Kidney epithelial cell (primary cell): ENCODE data around the gene TBXA2R. TPM values are rescaled to one million over a fixed set of nuclear protein-coding genes. Genes with fewer than 3 reads are reported as not detected.
"Not testable (repeated sequence)": the region's sequence is repeated elsewhere in the genome, so short reads cannot be mapped to it uniquely, and the experiment has no call there.

Source experiments
- DNase-seq: peaks from one replicate; pipeline ENCODE4 v3.0.0-alpha.2; 2010; ENCODE audit warnings: low read depth
- H3K27me3 ChIP-seq: 2 replicates; pipeline ENCODE4 v1.6.0; 2011; ENCODE audit warnings: low read length; ENCODE audit not compliant: control insufficient read depth, insufficient read depth
- H3K36me3 ChIP-seq: 2 replicates; pipeline ENCODE4 v1.5.1; 2011; ENCODE audit warnings: low read length; ENCODE audit not compliant: control insufficient read depth, insufficient read depth
- H3K4me3 ChIP-seq: 2 replicates; pipeline ENCODE4 v1.5.1; 2011; ENCODE audit warnings: low read depth, mild to moderate bottlenecking, control low read depth, low read length
- total RNA-seq: library from RNA; depleted of rRNA; stranded (reverse); fragments of >200 nt; gene quantifications from 2 replicates; pipeline ENCODE4 v1.2.3, GENCODE V29; 2015
- TF ChIP-seq, protein P1 (sequence below): IDR thresholded peaks from 2 replicates; pipeline ENCODE4 v1.5.1; 2011; ENCODE audit warnings: mild to moderate bottlenecking, moderate library complexity, low read length, control low read depth, inconsistent platforms; ENCODE audit not compliant: insufficient read depth, poor library complexity, severe bottlenecking

The TBXA2R gene
- total RNA-seq, 1 donor from 2014 or later: 0.04 TPM

DNA sequence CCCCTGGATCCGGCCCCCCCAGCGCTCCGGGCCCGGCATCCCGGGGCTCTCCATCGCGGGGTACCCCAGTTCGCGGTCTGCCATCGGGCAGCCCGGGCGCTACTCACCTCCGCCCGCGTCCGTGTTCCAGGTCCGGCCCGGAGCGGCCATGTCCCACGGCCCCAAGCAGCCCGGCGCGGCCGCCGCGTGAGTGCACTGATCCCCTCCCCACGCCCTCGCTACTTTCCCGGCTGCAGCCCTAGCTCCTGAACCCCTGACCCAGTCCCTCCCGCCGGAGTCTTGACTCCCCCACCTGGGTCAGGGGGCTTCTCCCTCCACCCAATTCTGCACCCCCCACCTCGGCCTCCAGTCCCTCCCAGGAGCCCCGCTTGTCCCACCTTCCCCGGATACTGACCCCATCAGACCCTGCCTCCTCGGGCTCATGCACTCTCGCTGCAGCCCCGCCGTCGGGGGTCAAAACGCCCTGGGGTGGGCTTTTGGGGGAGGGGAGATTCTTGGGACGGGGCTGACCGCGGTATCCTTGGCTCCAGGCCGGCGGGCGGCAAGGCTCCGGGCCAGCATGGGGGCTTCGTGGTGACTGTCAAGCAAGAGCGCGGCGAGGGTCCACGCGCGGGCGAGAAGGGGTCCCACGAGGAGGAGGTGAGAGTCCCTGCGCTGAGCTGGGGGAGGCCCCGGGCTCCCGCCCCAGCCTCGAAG, 33.4 kb downstream of the TBXA2R start:
- Histone ChIP-seq H3K36me3 (no peaks in the 10 kb centered on the region), H3K4me3 (peak overlapping the region; percentile 77), H3K27me3 (no peaks in the 10 kb centered on the region)
- TF ChIP-seq, protein P1, sequence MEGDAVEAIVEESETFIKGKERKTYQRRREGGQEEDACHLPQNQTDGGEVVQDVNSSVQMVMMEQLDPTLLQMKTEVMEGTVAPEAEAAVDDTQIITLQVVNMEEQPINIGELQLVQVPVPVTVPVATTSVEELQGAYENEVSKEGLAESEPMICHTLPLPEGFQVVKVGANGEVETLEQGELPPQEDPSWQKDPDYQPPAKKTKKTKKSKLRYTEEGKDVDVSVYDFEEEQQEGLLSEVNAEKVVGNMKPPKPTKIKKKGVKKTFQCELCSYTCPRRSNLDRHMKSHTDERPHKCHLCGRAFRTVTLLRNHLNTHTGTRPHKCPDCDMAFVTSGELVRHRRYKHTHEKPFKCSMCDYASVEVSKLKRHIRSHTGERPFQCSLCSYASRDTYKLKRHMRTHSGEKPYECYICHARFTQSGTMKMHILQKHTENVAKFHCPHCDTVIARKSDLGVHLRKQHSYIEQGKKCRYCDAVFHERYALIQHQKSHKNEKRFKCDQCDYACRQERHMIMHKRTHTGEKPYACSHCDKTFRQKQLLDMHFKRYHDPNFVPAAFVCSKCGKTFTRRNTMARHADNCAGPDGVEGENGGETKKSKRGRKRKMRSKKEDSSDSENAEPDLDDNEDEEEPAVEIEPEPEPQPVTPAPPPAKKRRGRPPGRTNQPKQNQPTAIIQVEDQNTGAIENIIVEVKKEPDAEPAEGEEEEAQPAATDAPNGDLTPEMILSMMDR: no peak
- no peak for DNase-seq

DNA sequence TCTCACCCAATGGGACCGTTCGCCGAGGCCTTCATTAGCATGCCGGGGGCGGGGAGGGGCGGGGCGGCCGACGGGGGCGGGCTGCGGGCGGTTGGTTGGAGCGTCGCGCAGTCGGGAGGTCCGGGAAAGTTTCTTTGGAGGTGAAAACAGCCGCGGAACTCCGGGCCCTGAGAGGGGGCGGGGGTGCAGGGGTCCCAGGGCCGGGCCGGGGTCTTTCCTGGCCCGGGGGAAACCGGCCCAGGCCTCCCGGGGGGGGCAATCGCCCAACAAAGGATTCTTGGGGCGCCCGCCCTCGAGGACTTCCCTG, 33.9 kb downstream of the TBXA2R start, which contains the start of gene HMG20B:
Gene HMG20B, plus strand, starts transcription at position 90 of the 307 bp plus-strand sequence. CDS start 366 bp downstream, outside the sequence.
- H3K4me3 ChIP-seq: peak within 1 kb of the TSS; percentile 77
- H3K36me3 ChIP-seq: no peaks in the 10 kb centered on the region
- DNase-seq: no peak
- TF ChIP-seq, protein P1: no peak
- no peaks in the 10 kb centered on the region for H3K27me3 ChIP-seq

DNA sequence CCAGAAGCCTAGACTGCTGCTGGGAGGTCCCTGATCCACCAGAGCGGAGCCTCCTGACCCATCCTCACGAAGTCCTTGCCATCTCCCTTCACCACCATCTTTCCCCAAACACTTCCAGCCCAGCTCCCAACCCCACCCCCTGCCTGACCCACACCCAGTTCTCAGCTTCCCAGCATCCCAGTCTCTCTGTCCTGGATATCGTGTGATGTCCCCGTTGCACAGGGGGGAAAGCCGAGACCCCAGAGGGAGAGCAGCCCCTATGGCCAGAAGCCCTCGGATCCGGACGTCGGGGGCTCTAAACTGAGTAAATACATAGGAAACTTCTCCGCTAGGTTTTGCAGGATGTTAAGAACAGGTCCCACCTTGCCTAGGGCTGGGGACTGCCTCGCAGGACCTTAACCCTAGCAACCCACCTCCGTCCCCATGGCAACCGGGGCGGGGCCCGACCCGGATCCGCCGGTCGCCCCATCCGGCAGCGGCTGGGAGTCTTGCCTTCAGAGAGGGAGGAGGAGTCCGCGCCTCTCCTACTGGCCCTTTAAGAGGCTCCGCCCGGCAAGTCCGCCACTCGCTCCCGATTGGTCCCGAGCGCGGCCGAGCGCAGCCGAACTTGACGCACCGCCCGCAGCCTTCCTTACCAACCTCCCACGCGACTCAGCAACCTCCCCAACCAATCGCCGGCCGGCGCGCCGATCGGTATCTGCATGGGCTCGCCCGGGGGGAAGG, 34.4 kb downstream of the TBXA2R start:
- Histone ChIP-seq H3K4me3 (peak overlapping the region; percentile 41), H3K27me3 (no peaks in the 10 kb centered on the region), H3K36me3 (no peaks in the 10 kb centered on the region)
- TF ChIP-seq, protein P1: no peak
- DNase-seq: peak; percentile 98

DNA sequence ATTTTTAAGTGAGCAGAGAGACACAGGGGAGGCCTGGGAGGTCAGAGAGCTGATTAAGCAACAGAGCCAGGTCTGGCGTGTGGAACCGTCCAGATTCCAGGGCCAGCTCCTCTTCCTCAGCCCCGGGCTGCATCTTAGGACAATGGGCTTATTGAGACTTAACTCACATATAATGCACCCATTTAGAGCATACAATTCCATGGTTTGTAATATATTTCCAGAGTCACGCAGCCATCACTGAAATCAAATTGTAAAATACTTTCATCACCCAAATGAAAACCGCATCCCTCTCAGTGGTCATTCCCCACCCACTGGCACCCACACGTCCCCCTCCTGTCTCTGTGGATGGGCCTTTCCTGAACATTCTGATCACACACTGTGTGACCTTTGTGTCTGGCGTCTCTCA, 36.1 kb downstream of the TBXA2R start:
- Histone ChIP-seq H3K4me3 (no peak overlapping the region), H3K27me3 (no peaks in the 10 kb centered on the region), H3K36me3 (no peaks in the 10 kb centered on the region)
- no peak for DNase-seq
- TF ChIP-seq, protein P1: no peak

DNA sequence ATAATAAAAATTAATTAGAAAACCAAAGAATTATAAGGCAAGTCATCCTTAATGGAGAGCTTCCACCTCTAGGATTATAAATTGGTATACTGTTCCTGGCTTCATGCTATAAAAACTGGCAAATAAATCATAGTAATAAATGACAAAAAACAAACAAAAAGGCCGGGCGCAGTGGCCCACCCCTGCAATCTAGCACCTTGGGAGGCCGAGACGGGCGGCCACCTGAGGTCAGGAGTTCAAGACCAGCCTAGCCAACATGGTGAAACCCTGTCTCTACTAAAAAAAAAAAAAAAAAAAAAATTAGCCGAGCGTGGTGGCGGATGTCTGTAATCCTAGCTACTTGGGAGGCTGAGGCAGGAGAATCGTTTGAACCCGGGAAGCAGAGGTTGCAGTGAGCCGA, 36.6 kb downstream of the TBXA2R start:
- H3K4me3 ChIP-seq, DNase-seq, H3K27me3 ChIP-seq, H3K36me3 ChIP-seq: not testable (repeated sequence)

DNA sequence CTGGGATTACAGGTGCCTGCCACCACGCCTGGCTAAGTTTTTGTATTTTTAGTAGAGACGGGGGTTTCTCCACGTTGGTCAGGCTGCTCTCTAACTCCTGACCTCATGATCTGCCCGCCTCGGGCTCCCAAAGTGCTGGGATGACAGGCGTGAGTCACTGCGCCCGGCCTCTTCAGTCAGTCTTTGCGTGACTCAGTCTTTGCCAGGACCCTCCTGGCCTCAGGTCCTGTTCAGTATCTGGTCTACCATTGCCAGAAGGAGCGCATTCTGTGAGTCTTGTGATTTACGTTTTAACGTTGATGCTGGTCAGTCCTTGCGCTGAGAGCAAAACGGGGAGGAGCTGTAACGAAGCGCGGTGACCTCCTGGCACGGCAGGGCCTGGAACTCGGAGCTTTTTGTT, 41.5 kb downstream of the TBXA2R start:
- no peaks in the 10 kb centered on the region for H3K27me3 ChIP-seq
- TF ChIP-seq, protein P1: no peak
- peak; percentile 41 for DNase-seq
- H3K36me3 ChIP-seq: no peaks in the 10 kb centered on the region
- H3K4me3 ChIP-seq: no peak overlapping the region
